GM21717 (cell line): ENCODE data around the gene HNRNPM.
"Not testable (repeated sequence)": the region's sequence is repeated elsewhere in the genome, so short reads cannot be mapped to it uniquely, and the experiment has no call there.

Source experiments
- ATAC-seq: cut with Tn5 transposase; IDR thresholded peaks from one replicate; pipeline ENCODE4 v1.9.1; 2021; ENCODE audit warnings: mild to moderate bottlenecking, moderate library complexity; ENCODE audit not compliant: unreplicated experiment

The HNRNPM gene

DNA sequence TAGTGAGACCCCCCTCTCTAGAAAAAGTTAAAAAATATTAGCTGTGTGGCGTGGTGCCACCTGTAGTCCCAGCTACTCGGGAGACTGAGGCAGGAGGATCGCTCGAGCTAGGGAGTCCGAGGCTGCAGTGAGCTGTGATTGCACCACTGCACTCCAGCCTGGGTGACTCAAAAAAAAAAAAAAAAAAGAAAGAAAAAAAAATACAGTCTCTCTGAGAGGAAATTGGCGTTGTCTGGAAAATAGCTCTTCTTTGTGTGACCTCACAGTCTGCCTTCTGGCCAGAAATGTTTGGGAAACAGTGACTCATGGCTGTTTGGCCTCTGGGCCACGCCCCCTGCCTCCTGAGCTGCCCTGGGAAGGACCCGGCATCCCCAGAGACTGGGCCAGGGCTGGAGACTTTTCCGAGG lies 21.0 kb upstream of the HNRNPM start:
- no peak for ATAC-seq

DNA sequence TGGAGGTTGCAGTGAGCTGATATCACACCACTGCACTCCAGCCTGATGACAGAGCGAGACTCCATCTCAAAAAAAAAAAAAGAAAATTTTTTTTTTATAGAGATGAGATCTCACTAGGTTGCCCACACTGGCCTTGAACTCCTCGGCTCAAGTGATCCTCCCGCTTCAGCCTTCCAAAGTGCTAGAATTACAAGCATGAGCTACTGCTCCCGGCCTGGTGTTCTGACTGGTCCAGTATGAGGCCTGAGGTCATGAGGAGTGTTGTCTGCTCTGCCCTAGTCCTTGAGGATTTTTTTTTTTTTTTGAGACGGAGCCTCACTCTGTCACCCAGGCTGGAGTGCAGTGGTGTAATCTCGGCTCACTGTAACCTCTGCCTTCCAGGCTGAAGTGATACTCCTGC lies 19.4 kb upstream of the HNRNPM start:
- ATAC-seq, result not testable (repeated sequence)

DNA sequence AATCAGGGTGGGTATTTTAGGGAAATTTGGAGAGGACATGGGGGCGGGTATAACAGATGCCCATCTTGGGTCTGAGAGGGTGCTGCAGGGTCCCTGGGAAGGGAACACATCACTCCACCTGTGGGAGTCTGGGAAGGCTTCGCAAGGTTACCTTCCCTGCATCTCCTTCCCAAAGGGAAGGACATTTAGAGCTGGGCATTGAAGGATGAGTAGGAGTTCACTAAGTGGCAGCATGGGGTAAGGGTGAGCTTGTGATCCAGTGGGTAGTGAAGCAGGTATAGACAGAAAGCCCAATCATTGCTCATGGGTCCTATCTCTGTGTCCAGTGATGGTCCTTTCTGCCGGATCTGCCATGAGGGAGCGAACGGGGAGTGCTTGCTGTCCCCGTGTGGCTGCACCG lies 18.5 kb upstream of the HNRNPM start:
- no peak for ATAC-seq

DNA sequence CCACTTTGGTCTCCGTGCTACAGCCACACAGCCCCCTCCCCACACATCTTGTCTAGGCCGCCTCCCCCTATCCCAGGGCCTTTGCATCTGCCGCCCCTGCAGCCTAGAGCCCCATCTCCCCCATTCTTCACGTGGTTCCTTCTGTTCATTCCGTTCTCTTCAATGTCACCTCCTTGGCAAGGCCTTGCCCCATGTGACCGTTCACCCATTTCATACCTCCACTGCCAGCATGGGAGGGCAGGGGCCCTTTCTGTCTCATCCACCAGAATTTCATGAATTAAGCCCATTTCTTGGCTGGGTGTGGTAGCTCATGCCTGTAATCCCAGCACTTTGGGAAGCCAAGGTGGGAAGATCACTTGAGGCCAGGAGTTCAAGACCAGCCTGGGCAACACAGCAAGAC lies 15.7 kb upstream of the HNRNPM start:
- ATAC-seq, result no peak

DNA sequence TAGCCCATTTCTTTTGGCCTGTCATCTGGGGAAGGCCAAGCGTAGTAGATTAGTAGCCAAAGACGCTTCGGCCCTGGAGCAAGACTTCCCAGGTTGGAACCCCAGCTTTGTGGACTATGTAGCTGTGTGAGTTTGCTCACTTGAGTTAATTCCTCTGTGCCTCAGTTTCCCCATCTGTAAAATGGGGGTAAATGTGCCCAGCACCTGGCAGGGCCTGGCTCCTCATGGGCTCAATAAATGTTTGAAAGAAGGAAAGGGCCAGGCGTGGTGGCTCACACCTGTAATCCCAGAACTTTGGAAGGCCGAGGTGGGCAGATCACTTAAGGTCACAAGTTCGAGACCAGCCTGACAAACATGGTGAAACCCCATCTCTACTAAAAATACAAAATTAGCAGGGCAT lies 14.9 kb upstream of the HNRNPM start:
- no peak for ATAC-seq

DNA sequence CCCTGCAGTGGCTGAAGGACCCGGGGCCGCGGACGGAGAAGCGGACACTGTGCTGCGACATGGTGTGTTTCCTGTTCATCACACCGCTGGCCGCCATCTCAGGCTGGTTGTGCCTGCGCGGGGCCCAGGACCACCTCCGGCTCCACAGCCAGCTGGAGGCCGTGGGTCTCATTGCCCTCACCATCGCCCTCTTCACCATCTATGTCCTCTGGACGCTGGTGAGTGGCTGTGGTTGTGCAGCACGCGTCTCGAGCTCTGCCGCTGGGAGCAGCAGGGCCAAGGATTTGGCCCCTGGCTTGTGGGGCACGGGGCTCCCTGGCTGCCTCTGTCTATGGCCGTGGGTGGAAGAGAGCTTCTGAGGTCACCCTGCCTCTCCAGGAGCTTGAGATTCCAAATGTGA lies 14.1 kb upstream of the HNRNPM start:
- ATAC-seq, result no peak

DNA sequence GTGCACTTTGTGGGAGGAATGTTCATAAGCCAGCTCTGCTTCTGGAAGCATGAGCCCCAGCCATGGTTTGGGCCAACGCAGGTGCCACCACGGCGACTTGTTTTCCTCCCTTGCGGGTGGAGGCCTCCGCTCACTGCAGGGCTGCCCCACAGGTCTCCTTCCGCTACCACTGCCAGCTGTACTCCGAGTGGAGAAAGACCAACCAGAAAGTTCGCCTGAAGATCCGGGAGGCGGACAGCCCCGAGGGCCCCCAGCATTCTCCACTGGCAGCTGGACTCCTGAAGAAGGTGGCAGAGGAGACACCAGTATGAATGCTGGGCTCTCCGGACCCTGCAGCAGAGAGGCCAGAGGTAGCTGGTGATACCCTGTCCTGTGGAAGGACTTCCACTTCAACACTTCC lies 6.5 kb upstream of the HNRNPM start:
- ATAC-seq, result no peak

DNA sequence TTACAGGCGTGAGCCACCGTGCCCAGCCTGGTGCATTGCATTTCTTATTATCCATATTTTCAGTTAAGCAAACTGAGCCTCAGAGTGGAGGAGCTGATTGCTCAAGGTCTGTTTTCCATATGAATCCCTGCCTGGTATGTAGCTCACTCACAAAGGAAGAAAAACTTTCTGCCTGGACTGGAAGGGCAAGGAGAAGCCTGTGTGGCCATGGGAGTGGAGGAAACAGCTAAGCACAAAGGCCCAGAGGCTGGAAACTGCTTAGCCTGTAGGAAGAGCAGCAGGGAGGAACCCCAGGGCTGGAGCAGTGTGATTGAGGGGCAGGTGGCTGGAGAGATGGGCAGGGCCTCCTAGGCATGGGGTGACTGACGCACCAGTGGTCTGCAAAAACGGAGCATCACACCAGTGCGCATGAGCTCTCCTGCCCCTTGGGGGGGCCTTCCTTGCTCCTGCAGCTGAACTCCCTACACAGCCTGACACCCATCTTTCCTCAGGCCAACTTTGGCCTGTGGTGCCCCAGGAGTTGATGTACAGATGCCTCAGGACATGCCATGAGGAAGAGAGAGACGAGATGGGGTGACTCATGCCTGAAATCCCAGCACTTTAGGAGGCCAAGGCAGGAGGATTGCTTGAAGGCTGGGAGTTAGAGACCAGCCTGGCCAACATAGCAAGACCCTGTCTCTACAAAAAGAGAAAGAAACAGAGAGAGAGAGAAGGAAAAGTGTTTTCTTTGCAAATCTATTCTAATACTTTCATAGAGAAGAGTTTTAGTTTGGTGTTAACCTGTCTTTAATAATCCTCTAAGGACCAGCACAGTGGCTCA lies 2.8 kb upstream of the HNRNPM start:
- no peak for ATAC-seq

DNA sequence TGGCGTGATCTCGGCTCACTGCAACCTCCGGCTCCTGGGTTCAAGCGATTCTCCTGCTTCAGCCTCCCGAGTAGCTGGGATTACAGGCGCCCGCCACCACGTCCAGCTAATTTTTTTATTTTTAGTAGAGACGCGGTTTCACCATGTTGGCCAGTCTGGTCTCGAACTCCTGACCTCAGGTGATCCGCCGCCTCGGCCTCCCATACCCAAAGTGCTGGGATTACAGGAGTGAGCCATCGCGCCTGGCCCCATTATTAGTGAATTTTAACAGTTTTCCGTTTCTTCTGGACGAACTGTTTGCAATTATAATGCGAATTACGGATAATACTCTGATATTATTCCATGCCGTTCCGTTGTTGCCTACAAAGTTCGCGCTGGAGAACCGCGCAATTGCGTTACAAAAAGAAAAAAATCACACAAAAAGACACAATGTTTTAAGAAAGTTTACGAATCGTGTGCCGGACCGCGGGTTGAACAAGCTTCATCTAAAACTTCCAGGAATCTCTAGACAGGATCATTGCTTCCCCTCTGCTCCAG lies 567 bp upstream of the HNRNPM start:
- not testable (repeated sequence) for ATAC-seq

DNA sequence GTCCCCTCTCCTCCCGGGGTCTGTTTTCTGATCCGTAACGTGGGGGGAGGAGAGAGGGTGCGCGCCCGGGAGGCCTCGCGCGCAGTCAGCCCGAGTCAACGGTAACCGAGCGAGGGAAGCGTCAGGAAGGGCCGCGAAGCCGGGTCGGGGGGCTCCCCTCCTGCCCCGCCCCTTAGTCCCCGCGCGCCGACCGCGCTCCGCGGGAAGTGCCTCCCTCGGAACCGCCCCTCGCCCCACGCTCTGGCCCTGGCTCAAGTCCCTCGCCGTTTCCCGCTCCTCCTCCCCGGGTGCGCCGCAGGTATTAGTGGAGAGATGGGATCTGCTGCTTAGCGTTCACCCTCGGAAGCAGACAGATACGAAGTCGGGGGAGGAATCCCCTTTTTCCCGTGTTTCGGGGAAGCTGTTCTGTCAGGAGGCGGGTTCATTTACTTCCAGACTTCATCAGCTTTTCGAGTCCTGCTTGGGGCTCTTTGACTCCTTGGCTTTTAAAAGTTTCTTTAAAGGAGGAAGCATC lies 770 bp downstream of the HNRNPM start:
- peak; percentile 9 for ATAC-seq

DNA sequence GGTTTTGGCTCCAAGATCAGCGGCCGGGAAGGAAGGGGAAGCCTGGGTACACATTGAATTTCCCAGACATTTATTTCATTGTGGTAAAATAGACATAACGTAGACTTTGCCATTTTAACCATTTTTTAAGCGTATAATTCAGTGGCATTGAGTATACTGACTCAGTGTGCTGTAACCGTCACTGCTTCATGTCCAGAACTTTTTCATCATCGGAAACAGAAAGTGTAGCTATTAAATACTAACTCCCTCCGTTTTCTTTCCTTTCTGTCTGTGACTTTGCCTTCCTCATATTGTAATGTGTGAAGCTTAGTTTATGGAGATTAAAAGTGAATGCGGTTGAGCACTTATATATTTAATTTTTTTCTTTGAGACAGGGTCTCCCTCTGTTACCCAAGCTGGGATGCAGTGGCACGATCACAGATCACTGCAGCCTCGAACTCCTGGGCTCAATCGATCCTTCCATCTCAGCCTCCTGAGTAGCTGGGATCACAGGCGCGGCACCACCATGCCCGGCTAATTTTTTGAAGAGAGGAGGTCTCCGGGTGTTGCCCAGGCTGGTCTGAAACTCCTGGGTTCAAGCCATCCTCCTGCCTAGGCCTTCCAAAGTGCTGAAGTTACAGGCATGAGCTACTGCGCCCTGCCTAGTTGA lies 1.4 kb downstream of the HNRNPM start:
- ATAC-seq, result no peak

DNA sequence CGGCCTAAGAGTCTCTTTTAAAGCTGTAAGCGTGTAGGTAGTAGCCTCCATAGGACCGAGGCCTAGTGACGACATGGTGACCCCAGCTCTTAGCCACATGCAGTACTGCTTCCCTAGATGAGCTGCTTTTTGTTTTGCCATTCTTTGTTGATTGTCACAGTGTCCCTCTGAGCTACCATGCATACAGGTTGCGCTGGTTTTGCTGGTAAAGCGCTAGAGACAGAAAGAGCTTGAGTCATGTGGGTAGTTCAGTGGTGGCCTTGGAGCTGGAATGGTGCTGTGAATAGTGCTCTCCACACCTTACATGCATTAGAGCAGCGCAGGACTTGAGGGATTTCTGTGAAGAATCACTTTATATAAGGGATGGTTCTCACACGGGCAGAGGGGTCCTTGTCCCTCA lies 5.1 kb downstream of the HNRNPM start:
- no peak for ATAC-seq

DNA sequence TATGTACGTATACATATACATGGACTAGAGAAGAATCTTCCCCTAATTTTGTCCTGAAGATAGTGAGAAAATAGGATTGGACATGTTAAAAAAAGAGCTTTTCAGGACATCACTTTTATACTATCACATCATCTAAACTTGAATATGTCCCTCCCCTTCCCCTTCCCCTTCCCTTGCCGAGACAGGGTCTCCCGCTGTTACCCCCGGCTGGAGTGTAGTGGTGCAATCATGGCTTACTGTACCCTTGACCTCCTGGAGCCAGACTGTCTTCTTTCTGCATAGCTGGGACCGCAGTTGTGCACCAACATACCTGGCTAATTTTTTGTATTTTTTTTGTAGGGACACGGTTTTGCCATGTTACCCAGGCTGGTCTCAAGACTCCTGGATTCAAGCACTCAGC lies 6.6 kb downstream of the HNRNPM start:
- ATAC-seq, result no peak

DNA sequence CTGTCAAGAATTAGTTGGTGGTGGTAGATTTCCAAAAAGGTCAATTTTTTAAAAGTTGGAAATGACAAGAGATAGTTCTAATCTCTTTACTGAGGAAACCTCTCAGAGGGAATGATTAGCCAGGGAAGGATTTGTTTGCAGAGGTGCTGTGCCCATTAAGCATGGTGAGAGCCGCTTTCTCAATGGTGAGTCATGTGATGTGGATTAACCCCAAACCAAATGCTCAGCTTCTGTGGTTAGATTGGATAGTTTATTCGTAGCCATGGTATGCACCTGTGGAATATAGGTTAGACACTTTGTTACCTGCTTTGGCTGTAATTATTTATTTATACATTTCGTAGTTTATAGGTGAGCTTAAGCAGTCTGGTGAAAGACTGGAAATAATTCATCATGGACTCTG lies 7.1 kb downstream of the HNRNPM start:
- ATAC-seq, result no peak

DNA sequence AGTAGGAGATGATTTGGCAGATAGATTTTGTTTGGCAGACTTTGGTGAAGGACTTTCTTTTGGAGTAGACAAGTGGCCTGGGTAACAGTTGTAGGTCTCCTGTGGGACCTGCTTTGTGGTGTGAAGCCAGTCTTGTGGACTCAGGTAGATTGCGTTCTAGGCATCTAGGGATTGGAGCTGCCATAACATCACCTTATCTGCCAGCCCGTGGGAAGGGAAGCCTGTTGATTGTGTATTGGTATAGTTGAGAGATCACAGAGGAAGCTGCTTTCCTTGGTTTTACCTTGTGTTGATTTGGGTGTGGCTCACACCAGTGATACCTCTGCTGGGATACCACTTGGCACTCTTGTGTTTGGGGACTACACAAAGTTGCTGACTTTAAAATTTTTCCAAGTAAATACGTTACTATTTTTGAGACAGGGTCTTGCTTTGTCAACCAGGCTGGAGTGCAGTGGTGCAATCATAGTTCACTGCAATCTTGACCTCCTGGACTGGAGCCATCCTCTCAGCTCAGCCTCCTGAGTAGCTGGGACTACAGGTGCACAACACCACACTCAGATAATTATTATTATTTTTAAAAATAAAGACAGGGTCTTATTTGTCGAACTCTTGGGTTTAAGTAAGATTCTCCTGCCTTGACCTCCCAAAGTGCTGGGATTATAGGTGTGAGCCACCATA lies 7.8 kb downstream of the HNRNPM start:
- ATAC-seq, result no peak

DNA sequence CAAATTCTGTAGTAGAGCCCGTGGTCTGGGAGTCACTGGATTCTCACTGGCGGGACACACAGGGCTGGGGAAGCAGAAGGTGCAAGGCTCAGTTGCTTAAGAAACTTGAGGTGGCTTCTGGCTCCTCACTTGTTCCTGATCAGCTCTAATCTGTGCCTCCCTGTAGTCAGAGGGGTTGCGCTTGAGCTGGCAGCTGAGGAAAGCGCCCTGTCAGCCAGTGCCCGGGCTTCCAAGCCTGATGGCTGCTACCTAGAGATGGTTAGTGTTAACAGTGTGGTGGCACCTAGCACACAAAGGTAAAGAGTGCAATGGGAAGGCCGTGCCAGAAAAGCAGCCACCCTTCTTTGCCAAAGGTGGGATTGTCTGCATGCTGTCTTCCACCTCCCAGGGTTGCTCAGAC lies 8.8 kb downstream of the HNRNPM start:
- ATAC-seq, result no peak

DNA sequence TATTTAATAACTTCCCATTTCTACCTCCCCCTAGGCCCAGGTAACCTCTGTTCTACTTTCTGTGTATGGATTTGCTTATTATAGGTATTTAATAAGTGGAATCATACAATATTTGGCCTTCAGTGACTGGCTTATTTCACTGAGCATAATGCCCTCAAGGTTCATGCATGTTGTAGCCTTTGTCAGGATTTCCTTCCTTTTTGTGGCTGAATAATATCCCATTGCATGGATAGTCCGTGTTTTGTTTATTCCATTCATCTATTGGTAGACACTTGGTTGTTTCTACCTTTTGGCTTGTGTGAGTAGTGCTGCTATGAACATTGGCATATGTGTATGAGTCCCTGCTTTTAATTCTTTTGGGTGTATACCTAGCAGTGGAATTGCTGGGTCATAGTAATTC lies 9.4 kb downstream of the HNRNPM start:
- ATAC-seq, result no peak

DNA sequence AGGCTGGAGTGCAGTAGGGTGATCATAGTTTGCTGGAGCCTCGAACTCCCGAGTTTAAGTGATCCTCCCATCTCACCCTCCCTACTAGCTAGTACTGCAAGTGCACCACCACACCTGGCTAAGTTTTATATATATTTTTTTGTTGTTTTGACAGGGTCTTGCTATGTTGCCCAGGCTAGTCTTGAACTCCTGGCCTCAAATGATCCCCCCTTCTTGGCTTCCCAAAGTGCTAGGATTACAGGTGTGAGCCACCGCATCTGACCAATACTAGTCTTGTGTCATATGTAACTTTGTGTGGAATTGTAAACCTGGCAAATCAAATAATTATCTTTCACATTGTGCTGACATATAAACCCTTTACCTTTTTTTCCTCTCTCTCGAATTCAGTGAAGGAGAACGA lies 10.2 kb downstream of the HNRNPM start:
- no peak for ATAC-seq

DNA sequence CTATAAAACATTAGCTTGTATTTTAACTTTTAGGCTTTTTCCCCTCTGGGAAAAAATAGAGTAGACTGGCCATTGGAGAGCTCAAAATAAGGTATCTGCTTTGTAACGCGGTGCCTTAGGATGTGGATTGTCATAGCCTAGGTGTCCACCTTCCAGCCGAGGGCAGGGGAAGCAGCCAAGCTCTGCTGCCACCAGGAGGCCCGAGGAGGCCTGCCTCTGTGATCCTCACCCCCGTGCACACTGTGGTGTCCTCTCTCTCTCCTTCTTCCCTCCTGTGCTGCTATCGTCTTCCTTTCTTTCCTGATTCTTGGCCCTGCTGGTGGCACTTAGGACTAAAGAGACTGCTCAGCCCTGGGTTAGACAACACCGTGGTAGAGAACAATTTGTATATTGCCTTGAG lies 11.3 kb downstream of the HNRNPM start:
- no peak for ATAC-seq

DNA sequence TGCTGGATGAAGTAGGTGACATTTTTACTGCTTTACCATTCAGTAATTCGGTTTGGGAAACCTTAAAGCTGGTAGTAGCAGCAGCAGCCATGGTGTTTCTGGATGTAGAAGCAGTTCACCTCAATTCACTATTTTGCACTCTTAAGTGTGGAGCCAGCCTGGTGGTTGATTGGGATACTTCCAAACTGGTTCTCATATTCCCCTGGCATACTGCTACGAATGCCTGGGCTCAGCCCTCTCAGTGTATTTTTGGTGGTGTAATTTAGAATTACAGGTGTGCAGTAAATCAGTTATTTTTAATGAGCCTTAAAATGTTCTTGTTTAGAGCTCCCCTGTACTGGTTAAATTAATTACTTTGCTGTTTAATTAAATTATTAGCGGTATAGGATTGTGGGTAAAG lies 12.4 kb downstream of the HNRNPM start:
- ATAC-seq, result no peak

DNA sequence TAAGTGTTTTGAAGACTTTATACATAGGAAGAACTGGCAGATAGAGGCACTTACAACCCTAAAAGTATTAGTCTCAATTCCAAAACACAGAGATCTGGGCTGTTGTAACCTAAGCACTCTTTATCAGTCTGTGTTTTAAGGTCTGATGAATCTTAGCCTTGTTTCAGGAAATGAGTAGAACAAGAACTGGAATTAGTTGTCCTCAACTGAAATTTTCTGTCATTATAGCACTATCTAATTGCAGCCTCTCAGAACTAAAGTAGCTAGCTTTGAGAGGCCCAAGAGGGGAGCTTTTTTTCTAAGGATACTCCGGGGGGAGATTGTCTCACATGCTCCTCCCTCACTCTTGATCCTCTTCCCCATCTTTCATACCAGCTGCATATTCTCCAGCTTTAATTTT lies 13.1 kb downstream of the HNRNPM start:
- ATAC-seq, result no peak

DNA sequence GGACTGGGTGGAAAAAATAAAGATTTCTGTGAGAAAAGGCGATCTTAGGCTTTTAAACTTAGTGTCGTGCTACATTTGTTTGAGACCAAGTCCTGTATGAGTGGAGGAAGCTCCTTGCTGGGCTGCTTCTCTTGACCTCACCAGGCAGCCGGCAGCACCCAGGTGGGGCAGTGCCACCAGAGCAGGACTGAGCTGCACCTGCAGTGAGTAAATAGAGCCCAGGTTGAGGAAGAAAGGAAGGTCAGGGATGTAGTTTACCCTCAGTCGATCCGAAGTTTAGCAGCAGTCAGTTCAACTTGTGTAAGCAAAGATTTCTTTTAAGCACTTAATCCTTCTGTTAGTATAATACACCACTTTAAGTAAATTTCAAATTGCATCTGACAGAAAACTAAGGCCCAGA lies 13.6 kb downstream of the HNRNPM start:
- no peak for ATAC-seq
